PC-9 (cell line): ENCODE results near the gene HLCS. TPM values are rescaled to one million over a fixed set of nuclear protein-coding genes. Genes with fewer than 3 reads are reported as not detected.

Source experiments
- BruUV-seq: library from RNA; stranded (reverse); fragments of 400-500 nt; replicated peaks from 2 replicates; lab custom pipeline; 2021; lab: Mats Ljungman, UMichigan
- CTCF ChIA-PET: fragments of 300-600 bp; sonication (Branson Sonifier 250); formaldehyde crosslinking; loops from one replicate; lab custom pipeline; 2022; ENCODE audit warnings: antibody characterized with exemption; lab: Charles Lee
- POLR2A ChIA-PET: fragments of 300-600 bp; sonication (Branson Sonifier 250); formaldehyde crosslinking; loops from one replicate; lab custom pipeline; 2022; ENCODE audit warnings: antibody characterized with exemption; ENCODE audit not compliant: unreplicated experiment; lab: Charles Lee
- DNase-seq, 2 experiments: peaks; one replicate each; pipeline versions ENCODE4 v3.0.0 to v3.0.0-alpha.2; 2015 to 2022; ENCODE audit warnings: mixed read lengths in 1 of 2
- H2AFZ ChIP-seq: fragments of 200-600 bp; sonication (generic); 2 replicates; pipeline ENCODE4 v1.8.1; 2017; ENCODE audit warnings: antibody characterized with exemption
- H3F3A ChIP-seq: fragments of 200-600 bp; sonication (generic); 2 replicates; pipeline ENCODE4 v1.8.1; 2017; ENCODE audit warnings: antibody characterized with exemption, mild to moderate bottlenecking, low read depth; ENCODE audit not compliant: insufficient read depth
- H3K27ac ChIP-seq: fragments of 200-600 bp; sonication (generic); 2 replicates; pipeline ENCODE4 v1.6.1; 2016; ENCODE audit warnings: mixed run types
- H3K27me3 ChIP-seq: fragments of 200-600 bp; sonication (generic); 2 replicates; pipeline ENCODE4 v1.6.1; 2016; ENCODE audit warnings: low read depth, mixed run types; ENCODE audit not compliant: insufficient read depth
- H3K36me3 ChIP-seq: fragments of 200-600 bp; sonication (generic); 2 replicates; pipeline ENCODE4 v1.6.1; 2016; ENCODE audit warnings: low read depth, mixed run types
- H3K4me1 ChIP-seq: fragments of 200-600 bp; sonication (generic); replicated peaks from 2 replicates; pipeline ENCODE4 v1.6.1; 2016; ENCODE audit warnings: mixed run types; ENCODE audit not compliant: insufficient read depth
- H3K4me2 ChIP-seq: fragments of 200-600 bp; sonication (generic); 2 replicates; pipeline ENCODE4 v1.6.1; 2017; ENCODE audit warnings: mixed run types
- H3K4me3 ChIP-seq: fragments of 200-600 bp; sonication (generic); 2 replicates; pipeline ENCODE4 v1.6.1; 2016; ENCODE audit warnings: mixed run types
- H3K79me2 ChIP-seq: fragments of 200-600 bp; sonication (generic); 2 replicates; pipeline ENCODE4 v1.6.1; 2017; ENCODE audit warnings: low read depth, mixed run types
- H3K9me2 ChIP-seq: fragments of 200-600 bp; sonication (generic); 2 replicates; pipeline ENCODE4 v1.8.1; 2017; ENCODE audit warnings: mild to moderate bottlenecking; ENCODE audit not compliant: insufficient read depth
- H3K9me3 ChIP-seq: fragments of 200-600 bp; sonication (generic); 2 replicates; pipeline ENCODE4 v1.8.1; 2016; ENCODE audit warnings: low read depth; ENCODE audit not compliant: insufficient read depth
- H4K20me1 ChIP-seq: fragments of 200-600 bp; sonication (generic); 2 replicates; pipeline ENCODE4 v1.8.1; 2017; ENCODE audit not compliant: insufficient read depth
- CTCF ChIP-seq: fragments of 200-600 bp; sonication (generic); conservative IDR thresholded peaks from 2 replicates; pipeline ENCODE4 v1.6.1; 2017; ENCODE audit warnings: mixed run types, antibody characterized with exemption, mild to moderate bottlenecking, moderate library complexity
- EZH2 ChIP-seq: fragments of 200-600 bp; sonication (generic); IDR thresholded peaks from 2 replicates; pipeline ENCODE4 v1.8.0; 2017; ENCODE audit warnings: antibody characterized with exemption, low read depth
- intact Hi-C: fragments of 100-400 bp; cut with micrococcal nuclease; formaldehyde crosslinking; loops from one replicate; pipeline ENCODE4 v1.10.0; 2022; ENCODE audit not compliant: unreplicated experiment
- total RNA-seq: library from RNA; stranded (reverse); gene quantifications from 2 replicates; pipeline ENCODE4 v1.2.3, GENCODE V29; 2021

HLCS gene
- total RNA-seq, 1 experiment from 2014 or later: 21.6 TPM

GRCh38 chr21:36762642-36763041 lies 203.8 kb downstream of the HLCS start:
- TF ChIP-seq EZH2 (no peak), CTCF (no peak)
- Histone ChIP-seq H4K20me1 (no peaks in the 10 kb centered on the region), H3K36me3 (no peaks in the 10 kb centered on the region), H3K27me3 (no peaks in the 10 kb centered on the region), H3K9me3 (no peaks in the 10 kb centered on the region), H3K9me2 (no peaks in the 10 kb centered on the region), H3F3A (no peaks in the 10 kb centered on the region), H3K4me1 (no peaks in the 10 kb centered on the region), H3K79me2 (no peaks in the 10 kb centered on the region), H3K27ac (no peak overlapping the region), H3K4me3 (no peak overlapping the region), H3K4me2 (no peak overlapping the region), H2AFZ (no peak overlapping the region)
- ChIA-PET CTCF (interaction anchor here (0.6 kb wide), 1 partner anchor 503 kb away, joined by 7 read pairs; no protein-coding TSS in a partner anchor), POLR2A (no interaction called here)
- no peak for DNase-seq
- intact Hi-C loops: no loop called here
- BruUV-seq: no TSS peak

DNA sequence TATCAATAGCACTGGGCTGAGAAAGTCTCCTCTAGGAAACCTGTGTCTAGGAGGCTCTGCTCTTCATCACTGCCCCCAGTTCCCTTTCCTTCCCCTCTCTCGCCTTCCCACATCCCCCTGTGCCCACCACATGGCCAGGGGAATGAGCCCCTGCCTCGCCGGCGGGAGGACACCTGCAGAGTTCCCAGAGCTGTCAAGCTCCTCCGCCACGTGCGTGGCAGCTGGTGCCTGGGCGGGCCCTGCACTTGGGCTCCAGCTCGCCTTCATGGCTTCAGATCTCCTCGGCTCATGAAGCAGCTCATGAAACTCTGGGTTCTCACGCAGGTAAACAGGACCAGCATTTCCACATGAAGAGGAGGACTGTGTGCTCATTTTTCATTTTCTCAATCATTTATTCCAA lies 204.8 kb downstream of the HLCS start:
- Histone ChIP-seq H3F3A (0 out of 2 replicates have a peak, but pooled peaks cover 8% of the 10 kb centered on the region), H3K27me3 (no peaks in the 10 kb centered on the region), H3K9me3 (no peaks in the 10 kb centered on the region), H2AFZ (no peak overlapping the region), H3K27ac (no peak overlapping the region), H3K4me1 (no peaks in the 10 kb centered on the region), H3K79me2 (no peaks in the 10 kb centered on the region), H3K4me3 (no peak overlapping the region), H3K36me3 (no peaks in the 10 kb centered on the region), H3K4me2 (no peak overlapping the region), H3K9me2 (no peaks in the 10 kb centered on the region), H4K20me1 (no peaks in the 10 kb centered on the region)
- no peak for DNase-seq
- no peak for TF ChIP-seq CTCF
- TF ChIP-seq EZH2: no peak
- intact Hi-C loops: no loop called here
- BruUV-seq: no TSS peak
- ChIA-PET CTCF (no interaction called here), POLR2A (no interaction called here)

- ChIA-PET CTCF (no interaction called here), POLR2A (no interaction called here)
- BruUV-seq: no TSS peak
Observed at GRCh38 chr21:36759348-36760083, 207.0 kb downstream of the HLCS start.

More at GRCh38 chr21:36759348-36760083, 207.0 kb downstream of the HLCS start:
- H4K20me1 ChIP-seq: no peaks in the 10 kb centered on the region
- no peak overlapping the region for H2AFZ ChIP-seq
- no peak for DNase-seq
- H3K27me3 ChIP-seq: no peaks in the 10 kb centered on the region
- H3K9me2 ChIP-seq: no peaks in the 10 kb centered on the region
- H3K79me2 ChIP-seq: no peaks in the 10 kb centered on the region
- 0 out of 2 replicates have a peak, but pooled peaks cover 8% of the 10 kb centered on the region for H3F3A ChIP-seq
- H3K9me3 ChIP-seq: no peaks in the 10 kb centered on the region
- intact Hi-C loops: no loop called here
- H3K4me1 ChIP-seq: no peaks in the 10 kb centered on the region
- H3K4me3 ChIP-seq: no peak overlapping the region
- no peaks in the 10 kb centered on the region for H3K36me3 ChIP-seq
- H3K4me2 ChIP-seq: no peak overlapping the region
- no peak overlapping the region for H3K27ac ChIP-seq
- TF ChIP-seq CTCF (no peak), EZH2 (no peak)
